GM12874 (cell line): Measurements from ENCODE around the gene CCDC192.

Source experiments
- CTCF ChIP-seq: IDR thresholded peaks from 2 replicates; pipeline ENCODE4 v1.5.1; 2011; ENCODE audit warnings: low read depth, mild to moderate bottlenecking, control low read depth, low read length, moderate library complexity; ENCODE audit not compliant: insufficient read depth

CCDC192 gene

GRCh38 chr5:127942246-127943060 lies 239.3 kb downstream of the CCDC192 start:
- TF ChIP-seq CTCF, result no peak

DNA sequence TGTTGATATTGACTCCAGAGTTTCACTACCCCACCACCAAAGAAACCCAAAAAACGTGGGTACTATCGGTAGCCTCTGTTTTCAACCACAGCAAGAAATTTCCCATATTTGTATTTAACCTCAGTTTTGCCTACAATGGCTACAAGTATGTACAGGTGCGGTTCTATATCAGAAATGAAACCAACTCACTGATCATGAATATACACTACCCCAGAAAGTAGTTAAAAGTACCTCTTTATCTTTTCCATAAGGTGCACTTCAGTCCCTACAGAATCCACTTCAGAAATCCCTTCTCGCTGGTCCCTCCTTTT lies 239.8 kb downstream of the CCDC192 start:
- TF ChIP-seq CTCF, result no peak

- no peak for TF ChIP-seq CTCF
Observed at GRCh38 chr5:127944125-127944524, 240.9 kb downstream of the CCDC192 start.

DNA sequence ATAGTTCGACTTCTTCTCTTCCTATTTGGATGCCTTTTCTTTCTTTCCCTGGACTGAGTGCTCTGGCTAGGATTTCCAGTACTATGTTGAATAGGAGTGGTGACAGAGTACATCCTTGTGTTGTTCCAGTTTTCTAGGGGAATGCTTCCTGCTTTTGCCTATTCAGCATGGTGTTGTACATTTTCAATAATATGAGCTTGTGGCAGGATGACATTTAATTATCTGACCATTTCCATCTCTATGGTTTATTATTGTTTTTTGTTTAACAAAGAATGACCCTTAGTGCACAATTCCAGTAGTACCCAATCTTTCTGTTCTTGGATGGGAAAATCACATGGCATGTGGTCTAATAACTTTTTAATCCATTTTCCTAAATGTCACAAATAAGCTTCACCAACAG lies 244.8 kb downstream of the CCDC192 start:
- no peak for TF ChIP-seq CTCF

DNA sequence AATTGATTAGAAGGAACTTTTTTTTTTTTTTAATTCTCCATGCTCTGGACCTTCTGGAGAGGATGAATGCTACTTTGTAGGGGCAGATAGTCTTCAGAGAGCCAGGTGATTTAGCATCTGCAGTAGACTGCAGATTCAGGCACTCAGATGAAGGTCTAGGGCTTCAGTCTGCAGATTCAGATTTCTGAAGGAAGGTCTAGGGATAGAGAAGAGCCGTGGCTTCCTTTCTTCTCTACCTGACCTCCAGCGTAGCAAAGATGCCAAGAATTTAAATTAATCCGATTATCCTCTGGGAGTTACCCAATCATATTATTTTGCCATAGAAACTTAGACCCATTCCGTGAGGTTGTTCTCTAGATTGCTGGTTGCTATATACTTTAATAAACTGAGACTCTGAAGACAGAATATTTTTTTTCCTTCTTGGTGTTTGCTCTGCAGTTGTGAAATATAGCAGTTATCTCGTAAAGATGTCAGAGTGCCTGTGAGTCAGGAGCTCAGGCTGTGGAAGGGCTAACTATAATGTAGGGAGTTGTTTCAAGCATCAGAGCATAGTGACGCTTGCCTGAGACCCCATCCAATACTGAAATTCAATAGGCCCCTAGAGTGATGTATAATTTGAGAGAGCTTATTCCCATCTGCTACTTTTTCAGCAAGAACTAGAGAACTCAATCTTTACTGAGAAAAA lies 247.7 kb downstream of the CCDC192 start:
- no peak for TF ChIP-seq CTCF

GRCh38 chr5:127951791-127952190 lies 248.6 kb downstream of the CCDC192 start:
- no peak for TF ChIP-seq CTCF

DNA sequence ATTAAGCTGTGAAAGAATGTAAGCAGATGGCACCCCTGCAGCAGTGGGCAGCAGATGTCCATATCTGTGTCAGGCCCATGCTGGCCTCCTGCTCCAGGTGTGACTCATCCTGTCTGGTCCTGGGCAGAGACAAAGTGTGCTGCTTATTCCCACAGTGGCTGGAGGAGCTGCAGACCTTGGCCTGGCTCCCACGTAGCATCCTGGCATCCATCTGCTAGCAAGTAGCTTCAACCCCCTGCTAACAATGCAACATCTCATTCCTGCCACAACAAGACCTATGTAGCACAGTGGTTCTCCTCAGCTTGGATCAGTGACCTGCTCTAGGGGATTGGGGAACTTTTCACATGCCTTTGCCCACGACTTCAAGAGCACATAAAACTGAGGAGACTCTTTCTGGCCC lies 254.0 kb downstream of the CCDC192 start:
- TF ChIP-seq CTCF, result no peak
